HG02973 (cell line): ENCODE results near the gene WIZ.
A peak's percentile ranks its signal among the peaks of the same experiment; 100 is the strongest.

Source experiments
- ATAC-seq: cut with Tn5 transposase; IDR thresholded peaks from one replicate; pipeline ENCODE4 v1.9.1; 2021; ENCODE audit warnings: moderate library complexity; ENCODE audit not compliant: unreplicated experiment

WIZ gene

DNA sequence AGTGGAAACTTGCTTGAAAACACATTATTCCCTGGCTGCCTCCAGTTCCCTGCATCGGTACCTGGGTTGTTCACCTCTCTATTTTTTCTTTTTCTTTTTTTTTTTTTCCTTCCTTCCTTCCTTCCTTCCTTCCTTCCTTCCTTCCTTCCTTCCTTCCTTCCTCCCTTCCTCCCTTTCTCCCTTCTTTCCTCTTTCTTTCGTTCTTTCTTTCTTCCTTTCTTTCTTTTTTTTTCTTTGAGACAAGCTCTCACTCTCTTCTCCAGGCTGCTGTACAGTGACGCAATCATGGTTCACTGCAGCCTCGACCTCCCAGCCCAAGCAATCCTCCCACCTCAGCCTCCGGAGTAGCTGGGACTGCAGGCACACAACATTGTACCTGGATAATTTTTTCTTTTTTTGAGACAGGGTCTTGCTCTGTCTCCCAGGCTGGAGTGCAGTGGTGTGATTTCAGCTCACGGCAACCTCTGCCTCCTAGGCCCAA, 18.0 kb upstream of the WIZ start:
- no peak for ATAC-seq

GRCh38 chr19:15466851-15467733, 17.3 kb upstream of the WIZ start:
- ATAC-seq, result peak; percentile 43

DNA sequence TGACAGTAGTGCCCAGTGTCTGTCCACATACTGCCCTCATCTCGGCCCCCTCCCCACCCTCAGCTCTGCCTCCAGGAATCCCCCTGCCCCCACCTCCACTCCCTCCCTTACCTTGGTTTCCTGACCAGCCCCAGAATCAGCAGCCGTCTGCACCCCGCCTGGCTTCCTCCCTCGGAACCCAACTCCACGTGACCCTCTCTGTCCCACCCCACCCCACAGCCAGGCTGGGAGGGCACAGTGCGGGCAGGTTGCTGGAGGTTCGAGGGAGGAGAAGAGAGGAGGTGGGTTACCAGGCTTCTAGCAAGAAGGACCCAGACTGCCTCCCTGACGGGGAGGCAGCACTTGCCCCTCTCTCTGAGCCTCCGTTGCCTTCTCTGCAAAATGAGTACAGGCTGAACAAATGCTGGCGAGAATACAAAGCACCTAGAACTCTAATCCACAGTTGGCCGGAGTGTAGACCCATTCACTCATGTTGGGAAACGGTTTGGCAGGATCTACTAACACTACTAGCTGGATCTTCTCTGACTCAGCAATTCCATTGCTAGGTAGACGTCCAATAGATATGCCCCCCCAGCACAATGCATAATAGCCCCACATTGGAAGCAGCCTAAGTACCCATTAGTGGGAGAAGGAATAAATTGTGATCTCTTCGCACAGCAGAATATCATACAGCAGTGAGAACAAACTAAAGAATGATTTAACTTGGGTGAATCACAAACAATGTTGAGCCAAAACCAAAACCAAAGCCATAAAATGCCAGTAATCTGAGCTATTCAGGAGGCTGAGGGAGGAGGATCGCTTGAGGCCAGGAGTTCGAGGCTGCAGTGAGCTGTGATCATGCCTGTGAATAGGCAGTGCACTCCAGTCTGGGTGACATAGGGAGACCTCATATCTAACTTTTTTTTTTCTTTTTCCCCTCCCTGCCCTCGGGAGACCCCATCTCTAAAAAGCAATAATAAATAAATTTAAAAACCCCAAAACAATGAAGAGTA, 14.9 kb upstream of the WIZ start, which contains the start of gene RASAL3:
TSS of gene RASAL3 (minus strand) at position 151 of the 992 bp plus-strand sequence. CDS start 186 bp downstream, outside the sequence.
- peak; percentile 39 for ATAC-seq

DNA sequence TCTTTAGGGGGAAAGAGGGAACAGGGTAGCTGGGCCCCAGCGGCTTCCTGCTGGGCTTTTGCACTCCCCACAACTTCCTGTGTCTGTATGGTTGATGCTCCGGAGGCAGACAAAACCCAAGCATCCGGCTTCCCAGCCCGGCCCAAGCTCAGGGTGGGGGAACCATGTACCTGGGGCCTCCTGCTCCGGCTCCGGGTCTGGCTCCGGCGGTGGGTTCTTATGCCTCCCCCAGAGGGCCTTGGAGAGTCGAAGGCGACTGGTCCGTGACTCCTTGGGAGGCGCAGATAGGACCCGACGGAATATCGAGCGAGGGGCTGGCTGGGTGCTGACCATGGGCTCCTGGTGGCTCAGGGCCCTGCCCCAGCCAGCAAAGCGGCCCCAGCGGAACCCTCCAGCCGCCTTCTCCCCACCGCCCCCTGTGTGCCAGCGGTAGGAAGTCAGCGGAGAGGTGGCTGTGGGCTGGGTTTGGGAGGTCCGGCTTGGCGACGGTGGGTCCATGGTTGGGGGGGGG, 14.2 kb upstream of the WIZ start:
- no peak for ATAC-seq

- ATAC-seq, result no peak
These were observed 11.9 kb upstream of the WIZ start for GRCh38 chr19:15461694-15462093.

DNA sequence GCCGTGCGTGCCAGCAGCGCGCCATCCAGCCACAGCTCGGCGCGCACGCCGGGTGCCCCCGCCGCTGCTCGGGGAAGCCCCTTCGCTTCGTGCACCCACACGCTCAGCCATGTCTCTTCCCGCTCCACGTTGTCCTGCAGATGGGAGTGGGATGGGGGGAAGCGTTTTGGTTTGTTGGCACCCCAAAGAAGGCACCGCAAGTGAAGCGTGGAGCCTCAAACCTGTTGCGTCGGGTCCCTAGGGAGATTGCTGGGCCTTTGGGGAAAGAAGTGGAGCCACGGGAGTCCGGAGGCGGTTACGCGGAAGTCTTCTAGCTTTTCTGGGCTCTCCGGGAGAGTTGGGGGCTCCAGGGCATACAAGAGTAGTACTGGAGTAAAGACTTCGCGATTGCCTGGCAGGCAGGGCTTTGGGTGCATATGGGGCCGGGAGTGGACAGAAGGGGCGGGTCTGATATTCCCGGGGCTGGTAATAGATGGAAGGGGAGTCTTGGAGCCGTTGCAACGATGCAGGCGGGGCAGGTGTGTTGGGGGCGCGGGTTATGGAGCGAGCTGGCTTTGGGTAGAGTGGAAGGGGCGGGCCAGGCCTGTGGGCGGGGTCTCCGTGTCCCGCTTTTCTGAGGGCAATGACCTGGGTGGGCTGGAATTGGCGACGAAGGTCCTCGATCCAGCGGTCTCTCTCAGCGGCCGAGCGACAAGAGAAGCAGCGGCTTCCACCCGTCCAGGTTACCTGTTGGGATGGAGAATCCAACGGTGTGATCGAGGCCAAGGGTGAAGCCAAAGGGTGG, 8.1 kb upstream of the WIZ start:
- ATAC-seq, result no peak

GRCh38 chr19:15456871-15457700, 7.3 kb upstream of the WIZ start:
- no peak for ATAC-seq

DNA sequence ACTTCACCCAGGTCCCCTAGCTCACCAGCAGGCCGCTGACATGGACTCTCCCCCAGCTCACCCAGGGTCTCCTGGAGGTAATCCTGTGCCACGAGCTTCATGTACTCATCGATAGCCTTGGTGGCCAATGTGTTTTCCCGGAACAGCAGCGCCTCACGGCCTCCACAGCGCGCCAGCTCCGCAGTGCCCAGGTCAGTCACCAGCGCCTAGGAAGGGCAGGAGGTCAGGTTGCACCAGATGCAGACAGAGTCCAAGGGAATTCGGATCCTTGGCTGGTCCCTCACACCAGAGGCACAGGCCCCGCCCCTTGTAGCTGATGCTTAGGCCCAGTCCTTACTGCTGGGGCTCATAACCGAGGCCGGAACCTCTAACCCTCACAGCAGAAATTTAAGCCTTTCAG, 6.7 kb upstream of the WIZ start:
- no peak for ATAC-seq

DNA sequence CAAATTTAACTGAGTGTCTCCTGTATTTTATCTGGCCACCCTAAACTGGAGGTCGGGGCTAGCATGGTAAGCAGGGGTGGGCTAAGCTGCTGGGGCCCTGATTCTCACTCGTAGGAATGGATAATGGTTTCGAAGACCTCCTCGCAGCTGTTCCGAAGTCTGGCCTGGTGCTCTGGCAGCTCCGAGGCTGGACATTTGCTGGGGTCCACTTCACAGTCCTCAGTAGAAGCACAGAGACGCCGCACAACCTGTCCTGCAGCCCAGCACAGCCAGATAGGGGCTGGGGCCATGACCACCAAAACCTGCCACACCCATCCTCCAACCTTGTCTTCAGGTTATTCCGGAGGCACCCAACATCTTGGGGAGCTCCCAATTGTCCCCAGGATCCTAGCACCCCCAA, 6.2 kb upstream of the WIZ start:
- no peak for ATAC-seq

GRCh38 chr19:15453906-15454860, 4.4 kb upstream of the WIZ start:
- no peak for ATAC-seq

- ATAC-seq, result no peak
These were observed 3.4 kb upstream of the WIZ start for GRCh38 chr19:15453091-15453578.

GRCh38 chr19:15452111-15453047, 2.6 kb upstream of the WIZ start:
- ATAC-seq, result no peak

GRCh38 chr19:15450528-15450890, 753 bp upstream of the WIZ start:
- no peak for ATAC-seq

DNA sequence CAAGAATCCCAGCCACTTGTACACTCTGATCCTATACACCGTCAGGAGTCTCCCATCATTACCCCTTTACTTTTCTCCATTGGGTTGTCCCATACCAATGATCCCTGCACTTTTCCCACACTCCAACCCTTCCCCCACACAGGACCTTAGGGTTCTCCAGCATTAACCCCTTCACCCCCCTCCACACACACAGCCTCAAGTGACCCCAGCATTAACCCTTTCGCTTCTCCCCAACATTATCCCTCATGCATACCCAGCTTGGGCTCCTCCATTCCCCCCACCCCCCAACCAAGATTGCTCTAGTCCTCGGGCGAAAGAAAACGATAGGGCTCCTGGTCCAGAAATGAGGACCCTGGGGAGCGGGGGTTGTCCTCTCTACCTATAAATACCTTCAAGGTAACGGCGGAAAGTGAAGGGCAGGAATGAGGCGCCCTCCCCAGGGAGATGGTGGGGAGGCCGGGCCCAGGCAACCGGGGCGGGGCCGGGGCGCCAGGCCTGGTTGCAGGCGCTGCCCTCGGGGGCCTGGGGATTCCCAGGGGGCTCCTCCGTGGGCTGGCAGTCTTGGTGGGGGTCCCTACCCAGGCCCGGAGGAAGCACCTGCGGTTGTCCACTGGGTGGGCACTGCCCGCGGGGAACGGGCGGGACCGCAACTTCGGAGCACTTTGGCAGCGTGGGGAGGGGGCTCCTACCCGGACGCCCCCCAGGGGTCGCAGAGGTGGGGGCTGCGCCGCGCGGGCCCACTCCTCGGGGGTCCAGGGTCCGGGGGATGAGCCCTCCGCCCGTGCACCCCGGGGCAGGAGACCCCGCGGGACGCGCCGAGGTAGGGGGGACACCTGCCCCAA, 757 bp downstream of the WIZ start:
- no peak for ATAC-seq

- ATAC-seq, result no peak
These were observed 1.5 kb downstream of the WIZ start for GRCh38 chr19:15448044-15448777.

- no peak for ATAC-seq
These were observed 2.7 kb downstream of the WIZ start for GRCh38 chr19:15447057-15447456.
